D341Med (cell line): Measurements from ENCODE around the gene PAQR4.

Experiments used
- DNase-seq: peaks from one replicate; pipeline ENCODE4 v3.0.0; 2012; ENCODE audit warnings: low spot score

Gene PAQR4

DNA sequence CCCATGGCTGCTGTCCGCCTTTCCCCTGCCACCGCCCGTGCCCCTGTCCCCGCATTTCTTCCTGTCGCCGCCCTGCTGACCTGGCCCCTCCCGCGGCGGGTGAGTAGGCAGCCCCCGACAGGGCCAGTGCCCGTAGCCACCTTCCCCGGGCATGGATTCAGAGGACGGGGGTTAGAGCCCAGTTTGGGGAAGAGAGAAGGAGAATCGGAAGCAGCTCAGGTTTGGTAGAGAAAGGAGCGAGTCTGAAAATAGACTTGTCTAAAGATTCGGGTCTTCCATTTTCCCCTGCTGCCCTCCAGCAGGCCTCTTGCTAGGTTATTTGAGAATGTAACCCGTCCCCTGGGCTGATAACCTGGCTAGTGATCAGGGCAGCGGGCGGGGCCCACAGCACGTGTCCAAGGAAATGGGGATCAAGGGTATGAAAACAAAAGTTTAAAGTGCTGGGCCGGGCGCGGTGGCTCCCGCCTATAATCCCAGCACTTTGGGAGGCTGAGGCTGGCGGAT lies 35.7 kb downstream of the PAQR4 start:
- no peak for DNase-seq

DNA sequence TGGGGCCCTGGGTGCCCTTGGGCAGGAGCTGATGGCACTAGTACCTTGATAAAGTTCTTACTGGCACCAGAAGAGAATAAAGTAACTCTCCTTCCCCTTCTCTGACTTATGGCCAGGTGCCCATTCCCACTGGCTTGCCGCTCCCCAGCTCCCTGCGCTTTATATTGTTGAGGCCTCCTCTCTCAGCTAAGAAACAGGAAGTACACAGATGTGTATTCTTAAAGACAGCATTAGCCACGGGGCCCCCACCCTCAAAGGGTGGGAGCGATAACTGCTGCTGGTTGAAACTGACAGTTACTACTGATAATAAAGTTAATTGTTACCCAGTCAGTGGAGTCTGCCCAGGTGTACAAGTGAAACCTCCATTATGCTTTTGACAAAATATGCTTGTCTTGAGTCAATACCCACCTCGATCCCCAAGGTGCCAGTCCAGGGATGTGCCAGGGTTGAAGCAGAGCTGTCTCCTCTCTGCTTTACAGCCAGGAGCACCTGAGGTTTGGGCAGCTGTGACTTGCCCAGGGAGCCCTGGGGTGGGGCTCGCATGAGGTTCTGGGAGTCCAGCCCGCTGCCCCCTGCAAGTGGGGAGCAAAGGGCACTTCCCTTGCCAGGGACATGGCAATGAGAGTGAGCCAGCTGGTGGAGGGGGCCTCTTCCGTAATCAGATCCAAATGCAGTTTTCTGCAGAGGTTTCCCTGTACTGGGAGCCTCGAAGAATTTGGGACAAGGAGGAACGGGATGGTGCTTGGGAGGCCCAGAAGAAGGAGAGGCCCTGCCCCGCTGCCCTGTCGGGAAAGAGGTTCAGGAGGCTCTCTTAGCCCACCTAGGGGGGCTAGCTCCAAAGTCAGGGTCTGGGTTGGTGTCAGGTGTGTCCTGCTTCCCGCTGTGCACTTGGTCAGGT lies 38.2 kb downstream of the PAQR4 start:
- no peak for DNase-seq

DNA sequence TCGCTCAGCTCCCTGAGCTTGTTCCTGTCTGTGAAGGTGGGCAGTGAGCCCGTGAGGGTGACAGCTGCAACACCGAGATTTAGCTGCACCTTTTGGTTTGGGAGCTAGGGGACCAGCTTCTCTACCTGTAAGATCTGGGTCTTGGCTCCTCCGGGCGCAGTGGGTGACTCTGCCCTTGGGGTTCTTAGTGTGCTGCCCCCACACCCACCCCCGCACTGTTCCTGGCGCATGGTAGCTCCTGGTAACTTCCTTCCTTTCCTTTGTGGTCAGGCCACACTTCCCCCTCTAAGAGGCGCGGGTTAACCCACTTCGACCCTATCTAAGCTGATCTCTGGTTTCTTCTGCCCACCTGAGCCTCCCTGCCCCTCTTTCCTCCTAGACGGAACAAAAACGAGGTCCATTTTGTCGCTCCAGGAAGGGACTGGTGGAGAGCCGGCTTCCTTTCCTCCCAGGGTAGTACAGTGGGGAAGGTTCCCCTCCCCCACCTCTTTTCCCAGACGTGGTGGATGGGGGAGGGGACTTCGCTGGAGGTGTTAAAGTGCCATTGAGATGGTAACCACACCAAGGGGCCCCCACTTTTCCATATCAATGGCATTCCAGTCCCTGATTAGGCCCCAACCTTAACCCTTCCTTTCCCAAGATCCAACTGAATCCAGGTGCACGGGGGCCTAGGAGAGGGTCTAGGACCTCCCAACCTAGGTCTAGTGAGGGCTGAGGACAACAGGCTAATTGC lies 39.0 kb downstream of the PAQR4 start:
- DNase-seq = no peak

DNA sequence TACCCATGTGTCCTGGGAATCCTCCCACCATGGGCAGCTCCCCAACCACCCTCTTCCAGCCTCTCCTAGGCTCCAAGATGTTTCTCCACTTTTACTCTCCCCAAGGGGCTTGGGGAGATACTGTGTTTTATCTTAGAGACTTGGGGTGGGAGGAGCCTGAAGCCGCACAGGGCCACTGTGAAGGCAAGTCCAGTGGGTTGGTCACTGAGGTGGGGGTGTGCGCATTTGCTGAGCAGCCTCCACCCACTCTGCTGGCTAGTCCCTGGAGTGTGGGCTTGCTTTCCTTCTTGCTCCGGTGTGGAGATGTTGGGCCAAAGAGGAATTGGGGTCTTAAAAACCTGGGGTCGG lies 39.5 kb downstream of the PAQR4 start:
- DNase-seq = no peak

DNA sequence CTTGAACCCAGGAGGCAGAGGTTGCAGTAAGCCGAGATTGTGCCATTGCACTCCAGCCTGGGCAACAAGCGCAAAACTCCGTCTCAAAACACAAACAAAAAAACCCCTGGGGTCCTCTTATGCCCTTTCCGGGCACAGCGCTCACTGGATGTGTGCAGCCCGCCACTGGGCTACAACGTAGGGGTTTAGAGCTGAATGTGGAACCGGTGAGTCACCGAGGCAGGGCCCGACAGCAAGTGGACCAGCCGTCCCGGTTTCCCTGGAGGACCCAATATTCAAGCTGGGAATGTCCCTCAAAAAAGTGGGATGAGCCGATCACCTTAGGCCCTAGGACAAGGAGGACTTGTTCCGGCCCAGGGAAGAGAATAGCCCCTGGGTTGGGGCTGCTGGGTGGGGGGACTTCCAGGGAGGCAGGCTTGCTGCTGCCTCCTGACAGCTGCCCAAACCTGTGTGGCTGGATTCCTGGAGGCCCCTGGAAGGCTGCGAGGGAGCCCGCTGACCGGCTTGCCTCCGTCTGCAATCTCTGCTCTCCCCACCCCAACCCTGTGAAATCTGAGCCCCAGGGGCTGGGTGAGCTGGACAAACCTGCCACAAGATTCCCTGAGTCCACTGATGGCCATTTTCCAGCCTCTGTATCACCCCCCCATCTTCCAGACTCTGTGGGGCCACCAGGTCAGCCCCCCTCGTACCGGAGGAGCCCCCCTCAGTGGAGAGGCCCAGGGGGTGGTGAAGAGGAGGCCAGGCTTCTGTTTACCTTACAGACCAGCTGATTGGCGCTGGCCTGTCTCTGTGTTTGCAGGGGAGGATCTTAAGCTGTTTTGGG lies 40.6 kb downstream of the PAQR4 start:
- no peak for DNase-seq

DNA sequence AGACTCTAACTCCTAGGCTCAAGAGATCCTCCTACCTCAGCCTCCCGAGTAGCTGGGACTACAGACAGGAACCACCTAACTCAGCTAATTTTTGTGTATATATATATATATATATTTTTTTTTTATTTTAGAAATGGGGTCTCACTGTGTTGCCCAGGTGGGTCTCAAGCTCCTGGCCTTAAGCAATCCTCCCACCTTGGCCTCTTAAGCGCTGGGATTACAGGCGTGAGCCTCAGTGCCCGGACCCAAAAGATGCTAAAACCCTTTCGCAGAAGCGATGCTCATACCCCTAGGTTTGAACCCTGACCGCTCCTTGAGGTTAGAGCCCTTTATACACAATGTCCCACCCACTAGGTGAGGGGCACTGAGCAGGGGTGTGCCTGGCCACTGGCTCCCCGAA lies 41.4 kb downstream of the PAQR4 start:
- no peak for DNase-seq

DNA sequence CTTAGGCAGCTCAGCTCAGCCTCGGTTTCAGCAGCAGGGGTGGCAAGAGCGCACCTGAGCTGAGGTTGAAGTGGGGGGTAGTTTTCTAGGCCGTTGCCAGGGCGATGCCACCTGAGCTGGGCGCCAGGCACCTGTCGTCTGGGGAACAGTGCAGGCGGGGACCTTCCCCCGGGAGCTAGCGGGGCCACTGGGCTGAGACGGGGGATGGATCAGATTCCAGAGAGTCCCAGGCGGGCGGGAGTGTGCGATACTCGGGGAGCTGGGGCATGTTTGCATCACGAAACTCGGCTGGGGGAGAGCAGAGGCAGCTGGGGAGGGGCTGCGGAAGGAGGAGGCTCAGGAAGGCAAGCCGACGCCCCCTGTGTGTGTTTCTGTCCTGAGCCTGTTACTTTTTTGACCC lies 43.1 kb downstream of the PAQR4 start:
- DNase-seq = no peak

DNA sequence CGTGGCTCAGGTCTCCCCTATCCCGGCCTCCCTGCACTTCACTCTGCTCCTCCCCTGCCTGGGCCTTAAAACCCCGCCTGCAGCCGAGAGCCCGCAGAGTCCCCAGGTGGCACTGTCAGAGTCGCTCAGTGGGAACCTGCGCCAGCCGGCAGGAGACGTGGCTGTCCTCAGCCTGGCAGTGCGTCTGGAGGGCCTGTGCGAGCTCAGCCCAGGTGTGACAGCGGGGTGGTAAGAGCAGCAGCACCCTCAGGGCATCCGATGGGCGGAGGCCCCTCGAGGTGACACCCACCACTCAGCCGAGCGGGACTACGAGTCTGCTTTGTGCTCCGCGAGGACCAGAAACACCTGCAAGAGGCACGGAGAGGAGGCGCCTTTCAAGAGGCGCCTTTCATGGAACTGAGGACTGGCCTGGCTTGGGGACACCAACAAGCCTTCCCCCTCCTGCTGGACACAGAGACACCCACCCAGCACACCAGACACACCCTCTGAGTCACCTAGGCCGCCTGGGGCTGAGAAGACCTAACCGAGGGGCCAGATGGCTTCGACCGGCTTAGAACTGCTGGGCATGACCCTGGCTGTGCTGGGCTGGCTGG lies 43.8 kb downstream of the PAQR4 start, which contains the start of gene CLDN9:
CLDN9 (plus strand) TSS at position 96 of the 593 bp plus-strand sequence; CDS start at position 536, 440 bp downstream.
- DNase-seq = no peak

DNA sequence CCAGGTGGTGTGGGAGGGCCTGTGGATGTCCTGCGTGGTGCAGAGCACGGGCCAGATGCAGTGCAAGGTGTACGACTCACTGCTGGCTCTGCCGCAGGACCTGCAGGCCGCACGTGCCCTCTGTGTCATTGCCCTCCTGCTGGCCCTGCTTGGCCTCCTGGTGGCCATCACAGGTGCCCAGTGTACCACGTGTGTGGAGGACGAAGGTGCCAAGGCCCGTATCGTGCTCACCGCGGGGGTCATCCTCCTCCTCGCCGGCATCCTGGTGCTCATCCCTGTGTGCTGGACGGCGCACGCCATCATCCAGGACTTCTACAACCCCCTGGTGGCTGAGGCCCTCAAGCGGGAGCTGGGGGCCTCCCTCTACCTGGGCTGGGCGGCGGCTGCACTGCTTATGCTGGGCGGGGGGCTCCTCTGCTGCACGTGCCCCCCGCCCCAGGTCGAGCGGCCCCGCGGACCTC lies 44.4 kb downstream of the PAQR4 start:
- no peak for DNase-seq

DNA sequence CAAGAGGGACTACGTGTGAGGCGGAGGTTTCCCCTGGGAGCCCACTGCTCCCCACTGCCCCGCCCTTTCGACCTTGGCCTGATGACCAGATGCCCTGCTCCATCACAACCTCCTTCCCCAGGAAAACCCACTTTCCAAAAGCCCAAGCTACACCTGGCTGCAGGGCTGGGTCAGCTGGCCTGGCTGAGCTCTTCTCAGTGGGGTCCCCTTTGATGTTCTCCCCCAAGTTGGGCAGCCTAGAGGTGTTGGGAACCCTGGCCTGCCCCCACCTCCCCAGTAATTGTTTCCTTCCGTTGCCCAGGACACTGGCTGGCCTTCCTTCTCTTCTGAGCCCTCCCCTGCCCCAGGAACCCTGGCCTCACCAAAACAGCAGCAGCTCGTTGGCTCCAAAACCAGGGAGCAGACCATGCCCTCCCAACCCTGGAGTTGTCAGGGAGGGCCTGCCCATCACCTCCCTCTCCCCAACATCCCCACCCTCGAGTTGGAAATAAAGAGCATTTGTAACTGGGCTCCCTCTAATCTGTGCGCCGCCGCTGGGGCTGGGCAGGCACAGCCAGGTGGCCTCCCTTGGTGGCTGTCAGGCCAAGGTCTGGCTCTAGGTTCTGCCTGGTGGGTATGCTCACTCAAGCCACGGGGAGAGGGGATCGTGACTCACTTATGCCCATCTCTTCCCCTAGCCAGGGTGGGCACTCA lies 45.0 kb downstream of the PAQR4 start:
- no peak for DNase-seq

DNA sequence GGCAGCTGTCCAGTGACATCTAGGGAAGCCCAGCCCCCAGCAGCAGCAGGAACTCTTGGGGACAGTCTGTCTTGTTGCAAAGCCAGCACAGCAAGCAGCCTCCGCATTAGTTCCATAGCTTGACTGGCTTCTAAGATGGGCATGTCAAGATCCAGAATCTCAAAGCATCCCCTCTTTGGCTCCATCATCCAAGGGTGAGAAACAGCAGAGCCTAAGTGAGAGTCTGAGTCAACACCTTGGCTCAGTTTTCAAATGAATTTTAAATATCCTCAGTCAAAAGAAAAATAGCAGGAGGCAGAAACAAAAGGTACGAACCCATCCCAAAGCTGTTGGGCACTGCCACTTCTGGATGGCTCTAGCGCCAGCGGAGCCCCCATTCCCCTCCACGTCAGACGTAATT lies 45.8 kb downstream of the PAQR4 start:
- no peak for DNase-seq

DNA sequence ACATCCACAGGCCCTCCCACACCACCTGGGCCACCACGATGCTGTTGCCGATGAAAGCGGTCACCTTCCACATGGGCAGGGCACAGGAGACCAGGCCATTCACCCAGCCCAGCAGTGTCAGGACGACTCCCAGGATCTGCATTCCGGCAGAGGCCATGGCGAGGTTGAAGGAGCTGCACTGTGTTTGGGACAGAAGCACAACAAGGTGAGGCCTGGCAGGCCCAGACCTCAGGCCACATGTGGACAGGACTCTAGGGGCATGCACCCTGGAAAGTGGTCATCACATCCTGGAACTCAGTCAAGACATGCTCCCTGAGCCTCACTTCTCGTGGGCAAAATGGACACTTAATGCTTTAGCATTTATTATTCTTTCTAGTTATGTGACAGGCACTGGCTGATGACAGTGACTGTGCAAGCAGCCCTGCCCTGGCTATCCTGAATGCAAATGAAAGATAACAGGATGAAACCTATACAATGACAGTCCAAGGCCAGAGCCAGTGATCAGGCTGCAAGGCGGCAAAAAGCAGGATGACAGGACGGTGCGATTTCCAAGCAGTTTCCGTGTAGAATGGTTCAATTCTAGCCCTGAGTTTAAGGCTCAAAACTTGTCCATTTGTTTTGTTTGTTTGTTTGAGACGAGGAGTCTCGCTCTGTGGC lies 46.8 kb downstream of the PAQR4 start:
- DNase-seq = no peak

DNA sequence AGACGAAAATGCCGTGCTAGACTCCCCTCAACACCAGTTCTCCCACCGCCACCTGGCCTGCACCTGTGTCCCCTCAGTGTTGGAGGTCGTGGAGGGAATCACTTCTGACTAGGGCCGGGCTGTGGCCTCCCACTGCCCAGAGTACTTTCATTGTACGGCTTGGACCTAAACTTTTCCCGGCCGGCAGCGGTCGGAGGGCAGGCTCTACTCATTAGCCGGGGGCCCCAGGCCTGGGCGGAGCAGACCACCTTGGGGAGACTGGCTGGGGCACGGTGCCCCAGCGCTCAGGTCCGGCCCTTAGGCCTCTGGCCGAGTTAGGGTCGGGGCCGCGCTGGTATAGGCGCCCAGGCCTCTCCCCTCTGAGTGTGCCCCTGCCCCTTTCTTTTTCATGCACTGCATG lies 48.2 kb downstream of the PAQR4 start:
- DNase-seq = no peak

DNA sequence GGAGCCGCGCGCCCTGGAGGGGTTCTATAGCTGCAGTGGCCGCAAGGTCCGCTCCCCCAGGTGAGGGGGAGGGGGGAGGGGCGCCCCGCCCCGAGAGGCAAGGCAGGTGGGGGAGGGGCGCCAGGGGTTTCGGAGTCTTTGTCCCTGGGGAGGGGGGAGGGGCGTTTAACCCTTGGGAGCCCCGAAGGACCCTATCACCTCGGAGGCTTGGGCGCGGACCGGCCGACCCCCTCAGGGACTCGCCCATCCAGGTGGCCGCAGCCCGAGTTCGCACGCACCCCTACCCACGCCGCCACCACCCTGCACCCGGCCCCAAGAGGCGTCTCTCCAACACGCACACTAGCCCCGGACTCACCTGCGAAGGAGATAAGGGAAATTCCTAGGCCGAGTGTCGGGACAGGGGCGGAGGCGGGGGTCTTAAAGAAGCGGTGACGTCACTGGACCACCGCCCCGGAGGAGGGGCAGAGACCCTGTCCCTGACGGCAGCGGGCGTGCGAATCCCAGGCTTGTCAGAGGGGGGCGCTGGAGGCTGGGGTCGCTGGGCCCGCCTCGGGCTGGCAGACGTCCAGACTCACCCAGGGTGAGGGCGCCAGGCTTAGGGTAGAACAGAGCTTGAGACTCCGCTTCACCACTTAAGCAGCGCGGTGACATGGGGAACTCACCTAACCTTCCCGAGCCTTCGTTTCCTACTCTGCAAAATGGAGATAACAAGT lies 48.8 kb downstream of the PAQR4 start, which contains the start of gene CLDN6:
CLDN6 (minus strand) TSS at position 390 of the 713 bp plus-strand sequence. CDS start 2,162 bp downstream, outside the sequence.
- DNase-seq = no peak

DNA sequence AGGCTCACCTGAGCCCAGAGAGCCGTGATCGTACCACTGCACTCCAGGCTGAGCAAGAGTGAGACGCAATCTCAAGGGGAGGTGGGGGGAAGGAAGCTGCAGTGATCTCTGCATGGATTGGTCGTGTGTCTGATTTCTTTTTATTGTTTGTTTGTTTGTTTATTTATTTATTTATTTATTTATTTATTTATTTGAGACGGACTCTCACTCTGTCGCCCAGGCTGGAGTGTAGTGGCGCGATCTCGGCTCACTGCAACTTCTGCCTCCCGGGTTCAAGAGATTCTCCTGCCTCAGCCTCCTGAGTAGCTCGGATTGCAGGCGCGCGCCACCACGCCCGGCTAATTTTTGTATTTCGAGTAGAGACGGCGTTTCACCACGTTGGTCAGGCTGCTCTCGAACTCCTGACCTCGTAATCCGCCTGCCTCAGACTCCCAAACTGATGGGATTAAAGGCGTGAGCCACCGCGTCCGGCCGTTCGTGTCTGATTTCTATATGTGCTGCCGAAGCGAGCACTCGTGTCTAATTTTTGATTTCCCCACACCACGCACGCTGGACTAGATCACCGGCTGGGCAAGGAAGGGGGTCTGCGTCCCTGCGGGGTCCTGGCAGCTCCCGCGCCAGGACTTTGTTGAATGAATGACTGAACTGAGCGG lies 50.6 kb downstream of the PAQR4 start:
- DNase-seq = no peak

DNA sequence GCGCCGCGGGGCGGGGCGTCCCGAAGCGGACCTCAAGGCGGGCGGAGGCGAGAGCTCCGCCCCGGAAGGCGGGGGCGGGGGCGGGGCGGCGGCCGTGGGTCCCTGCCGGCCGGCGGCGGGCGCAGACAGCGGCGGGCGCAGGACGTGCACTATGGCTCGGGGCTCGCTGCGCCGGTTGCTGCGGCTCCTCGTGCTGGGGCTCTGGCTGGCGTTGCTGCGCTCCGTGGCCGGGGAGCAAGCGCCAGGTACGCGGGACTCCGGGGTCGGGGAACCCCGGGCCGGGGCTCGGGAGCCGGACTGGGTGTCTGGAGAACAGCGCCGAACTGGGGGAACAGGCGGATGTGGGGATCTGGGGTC lies 51.1 kb downstream of the PAQR4 start, which contains the start of gene TNFRSF12A:
TNFRSF12A (plus strand) TSS at position 122 of the 357 bp plus-strand sequence; CDS start at position 152, 30 bp downstream.
- peak; percentile 93 for DNase-seq

DNA sequence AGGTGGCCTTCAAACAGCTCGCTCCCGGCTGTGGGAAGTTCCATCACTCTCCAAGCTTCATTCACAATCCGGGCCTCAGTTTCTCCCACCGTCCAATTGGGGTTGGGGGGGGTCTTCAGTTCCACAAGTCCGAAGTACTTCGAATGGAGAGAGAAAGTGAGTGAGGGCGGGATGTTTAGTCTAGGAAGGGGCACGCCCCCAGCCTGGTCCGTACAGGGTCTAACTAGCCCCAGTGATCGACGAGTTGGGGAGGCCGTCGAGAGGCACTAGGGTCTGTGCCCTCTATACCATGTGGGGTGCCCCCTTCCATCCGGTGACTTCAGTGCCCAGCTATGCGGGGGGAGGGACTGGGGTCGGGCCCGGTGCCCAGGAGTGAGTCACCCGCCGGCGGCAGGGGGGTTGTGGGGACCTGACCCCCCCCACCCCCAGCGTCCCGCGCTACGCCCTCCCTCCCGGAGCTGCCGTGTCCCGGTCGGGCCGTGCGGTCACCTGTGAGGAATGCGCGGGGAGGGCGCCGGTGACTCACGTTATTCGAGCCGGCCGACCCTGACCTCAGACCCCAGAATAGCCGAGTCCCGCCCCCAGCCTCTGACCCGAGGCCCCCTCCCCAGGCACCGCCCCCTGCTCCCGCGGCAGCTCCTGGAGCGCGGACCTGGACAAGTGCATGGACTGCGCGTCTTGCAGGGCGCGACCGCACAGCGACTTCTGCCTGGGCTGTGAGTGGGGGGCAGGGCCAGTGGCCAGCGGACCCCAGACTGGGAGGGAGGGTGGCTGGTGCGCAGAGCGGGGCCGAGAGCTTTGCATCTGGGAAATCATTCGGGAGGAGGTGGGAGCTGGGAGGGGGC lies 51.7 kb downstream of the PAQR4 start:
- DNase-seq = no peak
